NCI-H1105 treated with DMSO at 0.1 percent for 48 hours (cell line): ENCODE measurements around the gene ZNF839.
"Not testable (repeated sequence)": the region's sequence is repeated elsewhere in the genome, so short reads cannot be mapped to it uniquely, and the experiment has no call there.

Experiments used
- DNase-seq: peaks from one replicate; lab custom pipeline; 2025; lab: John Stamatoyannopoulos, UW

The ZNF839 gene

GRCh38 chr14:102314242-102315011 is 5.1 kb upstream of the ZNF839 start:
- peak; percentile 75 for DNase-seq

- no peak for DNase-seq
Measured at GRCh38 chr14:102315121-102315520, 4.4 kb upstream of the ZNF839 start.

DNA sequence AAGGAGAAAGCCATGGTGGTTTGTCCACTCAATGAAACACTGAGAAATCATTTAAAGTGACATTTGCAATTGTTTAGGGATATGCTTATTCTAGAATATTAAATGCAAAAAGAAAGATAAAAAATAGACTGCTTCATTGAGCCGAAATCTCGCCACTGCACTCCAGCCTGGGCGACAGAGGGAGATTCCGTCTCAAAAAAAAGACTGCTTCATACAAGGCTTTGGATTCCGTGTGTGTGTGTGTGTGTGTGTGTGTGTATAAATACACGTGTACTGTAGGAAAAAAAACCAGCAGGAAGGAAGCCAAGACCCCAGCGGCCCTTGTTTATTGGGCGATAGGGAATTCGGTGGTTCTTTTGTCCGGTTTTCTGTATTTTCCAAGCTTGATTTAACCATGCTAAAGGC is 3.2 kb upstream of the ZNF839 start:
- peak; percentile 70 for DNase-seq

DNA sequence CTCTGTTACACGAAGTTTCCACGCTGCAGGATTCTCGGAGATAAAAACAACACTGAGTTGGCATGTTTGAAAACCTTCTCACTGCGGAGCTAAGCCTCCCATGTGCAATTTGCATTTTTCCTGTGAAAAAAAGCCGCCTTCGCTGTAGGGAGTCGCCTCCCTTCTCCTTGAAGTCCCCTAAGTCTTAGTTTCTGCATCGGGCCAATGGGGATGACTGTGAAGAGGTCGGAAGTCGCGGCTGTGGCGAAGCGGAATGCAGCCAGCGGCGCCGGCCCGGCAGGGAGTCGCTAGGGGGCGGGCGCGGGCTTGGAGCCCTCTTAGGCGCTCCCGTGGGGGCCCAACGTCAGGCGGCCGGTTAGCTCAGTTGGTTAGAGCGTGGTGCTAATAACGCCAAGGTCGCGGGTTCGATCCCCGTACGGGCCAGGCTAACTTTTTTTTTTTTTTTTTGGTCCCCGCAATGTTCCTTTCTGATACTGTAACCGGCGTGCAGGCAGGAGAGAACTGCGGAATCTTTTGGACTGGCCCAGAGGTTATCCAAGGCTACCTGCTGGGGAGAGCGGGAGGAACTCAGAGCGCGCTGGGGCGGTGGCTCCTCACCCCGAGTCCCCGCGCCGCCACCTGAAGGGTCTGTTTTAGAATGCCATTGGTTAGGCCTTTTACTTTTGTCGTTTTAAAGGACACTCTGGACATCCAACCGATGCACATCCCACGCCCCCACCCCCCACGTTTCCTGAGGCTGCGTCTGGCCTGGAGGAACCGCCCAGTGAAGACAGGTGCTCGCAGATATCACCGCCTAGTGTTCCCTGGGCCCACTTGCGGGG is 2.6 kb upstream of the ZNF839 start:
- peak; percentile 88 for DNase-seq

GRCh38 chr14:102317564-102318248 is 1.8 kb upstream of the ZNF839 start:
- peak; percentile 37 for DNase-seq

DNA sequence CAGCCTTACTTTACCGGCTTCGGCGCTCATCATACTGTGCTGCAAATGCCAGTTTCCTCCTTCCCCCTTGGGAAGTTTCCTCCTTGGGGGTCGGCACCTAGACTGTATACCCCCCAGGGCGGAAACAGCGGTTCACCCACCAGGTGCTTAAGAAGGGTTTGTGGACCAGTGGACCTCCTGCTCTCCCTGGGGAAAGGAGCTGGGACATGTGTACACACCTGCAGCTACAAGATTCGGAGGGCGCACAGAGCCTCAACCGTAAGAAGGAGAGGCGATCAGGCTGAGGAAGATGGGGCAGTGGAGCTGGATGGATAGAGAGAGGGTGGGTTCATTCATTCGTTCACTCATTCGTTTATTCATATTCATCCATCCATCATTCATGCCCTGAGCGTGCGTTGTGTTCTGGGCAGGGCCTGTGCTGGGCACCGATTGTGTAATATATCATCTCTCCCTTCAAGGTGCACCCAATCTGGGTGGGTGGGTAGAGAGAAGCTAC is 717 bp upstream of the ZNF839 start:
- no peak for DNase-seq

GRCh38 chr14:102320033-102320660 is 601 bp downstream of the ZNF839 start:
- DNase-seq: peak; percentile 14

DNA sequence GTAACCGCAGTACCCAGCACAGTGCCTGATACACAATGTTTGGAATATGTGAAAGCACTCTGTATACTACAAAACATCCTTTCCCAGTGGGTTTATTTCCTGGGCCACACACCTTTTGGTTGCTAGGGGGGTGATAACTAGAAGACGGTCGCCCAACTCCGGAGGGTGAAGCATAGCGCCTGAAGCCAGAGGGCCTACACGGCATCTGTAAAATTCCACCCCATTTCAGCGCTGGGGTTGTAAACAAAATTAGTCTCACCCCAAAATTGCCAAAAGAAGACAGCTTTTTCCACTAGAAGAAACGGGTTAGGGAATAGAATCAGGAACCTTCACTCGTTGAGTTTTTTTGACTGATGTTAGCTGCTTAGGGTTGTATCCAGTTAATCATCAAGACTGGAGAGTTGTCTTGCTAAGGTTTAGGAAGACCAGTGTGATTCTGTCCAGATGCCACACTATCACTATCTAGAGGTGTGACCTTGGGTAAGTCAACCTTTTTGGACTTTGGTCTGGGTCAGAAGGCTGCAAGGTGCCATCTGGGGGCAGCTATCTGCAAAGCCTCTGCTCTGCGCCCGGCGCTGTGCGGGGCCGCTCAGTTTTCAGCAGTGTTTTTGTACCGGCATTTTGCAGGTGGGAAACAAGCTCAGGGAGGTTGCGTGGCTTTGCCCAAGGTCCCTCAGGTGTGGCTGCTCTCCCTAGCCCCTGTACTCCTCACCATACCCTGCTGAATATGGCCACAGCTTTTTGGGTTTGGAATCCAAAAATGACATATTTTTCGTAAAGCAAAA is 1.3 kb downstream of the ZNF839 start:
- DNase-seq: no peak

DNA sequence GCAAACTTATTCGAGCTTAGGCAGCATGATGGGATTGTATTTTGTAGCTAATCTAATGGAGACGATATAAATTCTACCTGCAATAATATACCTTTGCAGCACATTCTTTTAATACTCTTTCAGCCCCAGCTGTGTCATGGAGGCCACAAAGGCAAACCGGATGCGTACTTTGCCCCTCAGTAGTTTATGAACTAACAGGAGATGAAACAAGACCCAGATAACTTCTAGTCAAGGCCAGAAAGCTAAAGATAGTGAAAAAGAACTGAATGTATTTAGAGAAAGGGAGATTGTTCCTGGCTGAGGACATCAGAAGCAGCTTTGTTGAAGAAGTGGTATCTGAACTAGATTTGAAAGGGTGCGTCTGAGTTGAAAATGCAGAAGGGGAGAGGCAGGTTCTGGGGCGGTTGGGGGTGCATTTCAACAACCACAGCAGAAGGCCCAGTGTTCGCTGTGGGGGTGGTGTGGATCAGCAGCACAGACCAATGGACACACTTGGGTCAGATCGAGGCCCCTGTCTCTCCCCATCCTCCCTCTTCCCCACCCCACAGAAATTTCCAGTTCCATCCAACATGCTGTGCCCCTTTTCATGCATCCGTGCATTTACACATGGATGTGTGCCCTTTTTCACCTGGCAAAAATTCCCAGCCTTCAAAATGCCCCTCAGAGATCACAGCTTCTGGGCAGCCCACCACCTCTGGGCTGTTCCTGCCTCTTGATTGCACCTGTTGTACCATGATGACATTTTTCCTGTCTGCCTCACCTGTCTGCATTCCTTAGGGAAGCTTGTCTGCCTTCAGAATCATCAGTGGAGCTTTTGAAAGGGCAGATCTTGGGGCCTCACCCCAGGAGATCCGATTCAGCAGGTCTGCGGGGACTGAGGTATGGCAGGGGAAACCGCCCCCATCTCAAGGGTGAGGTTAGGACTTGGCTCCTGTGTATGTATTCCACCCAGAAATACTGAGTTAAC is 2.2 kb downstream of the ZNF839 start:
- DNase-seq: no peak

- DNase-seq: peak; percentile 1
Measured at GRCh38 chr14:102323102-102323501, 3.6 kb downstream of the ZNF839 start.

GRCh38 chr14:102325791-102326345 is 6.3 kb downstream of the ZNF839 start:
- DNase-seq: no peak

DNA sequence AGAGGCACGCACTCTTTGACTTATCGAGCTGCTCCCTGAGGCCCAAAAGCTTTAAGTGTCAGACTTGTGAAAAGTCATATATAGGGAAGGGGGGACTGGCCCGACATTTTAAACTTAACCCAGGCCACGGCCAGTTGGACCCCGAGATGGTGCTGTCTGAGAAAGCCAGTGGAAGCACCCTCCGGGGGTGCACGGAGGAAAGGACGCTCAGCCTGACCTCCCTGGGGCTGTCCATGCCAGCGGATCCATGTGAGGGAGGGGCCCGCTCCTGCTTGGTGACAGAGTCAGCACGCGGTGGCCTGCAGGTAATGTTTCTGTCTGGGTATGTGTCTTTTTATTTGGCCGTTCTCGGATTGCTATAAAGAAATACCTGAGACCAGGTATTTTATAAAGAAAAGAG is 7.0 kb downstream of the ZNF839 start:
- no peak for DNase-seq

DNA sequence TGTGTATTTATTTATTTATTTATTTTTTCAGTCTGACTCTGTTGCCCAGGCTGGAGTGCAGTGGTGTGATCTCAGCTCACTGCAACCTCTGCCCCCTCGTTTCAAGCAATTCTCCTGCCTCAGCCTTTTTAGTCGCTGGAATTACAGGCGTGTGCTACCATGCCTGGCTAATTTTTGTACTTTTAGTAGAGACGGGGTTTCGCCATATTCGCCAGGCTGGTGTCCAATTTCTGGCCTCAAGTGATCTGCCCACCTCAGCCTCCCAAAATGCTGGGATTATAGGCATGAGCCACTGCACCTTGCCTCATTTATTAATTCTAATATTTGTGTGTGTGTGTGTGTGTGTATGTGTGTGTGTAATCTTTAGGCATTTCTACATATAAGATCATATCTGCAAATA is 9.8 kb downstream of the ZNF839 start:
- not testable (repeated sequence) for DNase-seq

- no peak for DNase-seq
Measured at GRCh38 chr14:102330806-102331205, 11.3 kb downstream of the ZNF839 start.

GRCh38 chr14:102333390-102333789 is 13.8 kb downstream of the ZNF839 start:
- no peak for DNase-seq

- no peak for DNase-seq
Measured at GRCh38 chr14:102333795-102334705, 14.5 kb downstream of the ZNF839 start.

- no peak for DNase-seq
Measured at GRCh38 chr14:102335163-102335562, 15.6 kb downstream of the ZNF839 start.

DNA sequence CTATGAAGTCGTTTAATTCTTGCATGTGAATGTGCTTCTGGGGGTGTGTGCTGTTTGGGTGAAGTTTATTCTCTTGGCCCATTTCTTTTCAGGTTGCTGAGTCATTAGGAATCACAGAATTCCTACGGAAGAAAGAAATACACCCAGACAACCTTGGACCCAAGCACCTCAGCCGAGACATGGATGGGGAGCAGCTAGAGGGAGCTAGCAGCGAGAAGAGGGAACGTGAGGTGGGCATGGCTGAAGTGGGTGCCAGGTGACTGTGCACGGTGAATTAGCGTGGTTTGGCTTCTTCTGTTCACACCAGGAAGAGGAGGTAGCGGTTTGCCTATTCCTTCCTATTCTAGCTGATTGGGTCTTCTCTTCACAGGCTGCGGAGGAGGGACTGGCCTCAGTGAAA is 19.2 kb downstream of the ZNF839 start:
- DNase-seq: no peak

DNA sequence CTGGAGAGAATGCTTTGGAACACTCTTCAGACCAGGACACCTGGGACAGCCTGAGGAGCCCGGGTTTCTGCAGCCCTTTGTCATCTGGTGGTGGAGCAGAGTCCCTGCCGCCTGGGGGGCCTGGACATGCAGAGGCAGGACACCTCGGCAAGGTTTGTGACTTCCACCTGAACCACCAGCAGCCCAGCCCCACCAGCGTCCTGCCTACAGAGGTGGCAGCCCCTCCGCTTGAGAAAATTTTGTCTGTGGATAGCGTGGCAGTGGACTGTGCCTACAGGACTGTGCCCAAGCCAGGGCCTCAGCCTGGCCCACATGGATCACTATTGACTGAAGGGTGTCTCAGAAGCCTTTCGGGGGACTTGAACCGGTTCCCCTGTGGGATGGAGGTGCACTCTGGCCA is 22.0 kb downstream of the ZNF839 start:
- no peak for DNase-seq
